AG09319 (cell line): ENCODE data around the gene KLHL5.

ENCODE experiments used
- DNase-seq: peaks from one replicate; pipeline ENCODE4 v3.0.0-alpha.2; 2010; ENCODE audit warnings: low read depth; ENCODE audit errors: extremely low read depth
- CTCF ChIP-seq: IDR thresholded peaks from 2 replicates; pipeline ENCODE4 v1.5.1; 2011; ENCODE audit warnings: low read depth, mild to moderate bottlenecking, inconsistent platforms, low read length, moderate library complexity

Gene KLHL5

GRCh38 chr4:39062094-39062769 lies at the start of gene KLHL5:
Gene KLHL5, plus strand, starts transcription at chr4:39062232. Its CDS starts 421 bp downstream, at chr4:39062653.
- no peak for TF ChIP-seq CTCF
- DNase-seq, result no peak

DNA sequence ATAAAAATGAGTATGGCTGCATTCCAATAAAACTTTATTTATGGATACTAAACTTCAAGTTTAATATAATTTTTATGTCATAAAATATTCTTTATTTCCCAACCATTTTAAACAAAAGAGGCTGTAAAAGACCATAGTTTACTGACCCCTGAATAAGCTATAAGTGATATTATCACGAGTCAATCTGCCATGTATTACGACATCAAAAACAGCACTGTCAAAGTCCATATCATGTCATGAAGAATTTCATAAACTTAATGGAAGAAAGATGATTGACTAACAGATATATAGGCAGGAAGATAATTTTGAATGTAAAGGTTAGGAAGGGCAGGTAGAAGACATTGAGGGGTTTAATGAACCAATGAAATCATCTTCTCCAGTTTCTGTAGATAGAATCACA lies 48.0 kb upstream of the KLHL5 start:
- TF ChIP-seq CTCF, result no peak
- no peak for DNase-seq

GRCh38 chr4:39020130-39020529 lies 41.9 kb upstream of the KLHL5 start:
- DNase-seq, result no peak
- TF ChIP-seq CTCF, result no peak

DNA sequence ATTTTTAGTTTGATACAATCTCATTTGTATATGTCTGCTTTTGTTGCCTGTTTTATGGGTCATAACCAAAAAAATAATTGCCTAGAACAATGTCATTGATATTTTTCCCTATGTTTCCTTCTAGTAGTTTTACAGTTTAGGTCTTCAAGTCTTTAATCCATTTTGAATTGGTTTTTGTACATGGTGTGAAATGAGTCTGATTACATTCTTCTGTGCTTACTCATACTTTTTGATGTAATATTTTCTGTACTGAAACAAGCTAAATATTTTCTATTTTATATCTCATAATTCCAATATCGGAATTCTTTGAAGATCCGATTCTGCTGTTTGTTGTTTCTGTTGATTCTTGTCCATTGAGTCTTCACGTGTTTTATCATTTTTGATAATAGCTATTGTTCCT lies 40.4 kb upstream of the KLHL5 start:
- DNase-seq, result no peak

GRCh38 chr4:39022241-39022640 lies 39.8 kb upstream of the KLHL5 start:
- TF ChIP-seq CTCF, result no peak
- no peak for DNase-seq

More for the DNA sequence above, 40.4 kb upstream of the KLHL5 start:
- TF ChIP-seq CTCF, result no peak

GRCh38 chr4:39023059-39023458 lies 39.0 kb upstream of the KLHL5 start:
- no peak for DNase-seq
- no peak for TF ChIP-seq CTCF

DNA sequence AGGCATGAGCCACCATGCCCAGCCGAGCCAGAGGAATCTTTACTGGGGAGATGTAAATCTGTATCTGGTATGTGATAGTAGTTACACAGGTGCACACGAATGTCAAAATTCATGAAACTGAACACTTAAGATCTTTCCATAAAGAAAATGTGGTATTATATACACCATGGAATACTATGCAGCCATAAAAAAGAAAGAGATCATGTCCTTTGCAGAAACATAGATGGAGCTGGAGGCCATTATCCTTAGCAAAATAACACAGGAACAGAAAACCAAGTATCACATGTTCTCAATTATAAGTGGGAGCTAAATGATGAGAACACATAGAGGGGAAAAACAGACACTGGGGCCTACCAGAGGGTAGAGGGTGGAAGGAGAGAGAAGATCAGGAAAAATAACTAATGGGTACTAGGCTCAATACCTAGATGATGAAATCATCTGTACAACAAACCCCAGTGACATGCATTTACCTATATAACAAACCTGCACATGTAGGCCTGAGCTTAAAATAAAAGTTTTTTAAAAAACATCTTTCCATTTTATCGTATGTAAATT lies 37.6 kb upstream of the KLHL5 start:
- no peak for TF ChIP-seq CTCF
- no peak for DNase-seq
